GM21381 (cell line): ENCODE results near the gene PRPSAP1.
A peak's percentile ranks its signal among the peaks of the same experiment; 100 is the strongest.

Experiments used
- ATAC-seq: cut with Tn5 transposase; IDR thresholded peaks from one replicate; pipeline ENCODE4 v1.9.1; 2021; ENCODE audit warnings: mild to moderate bottlenecking, moderate library complexity; ENCODE audit not compliant: unreplicated experiment

PRPSAP1 gene

DNA sequence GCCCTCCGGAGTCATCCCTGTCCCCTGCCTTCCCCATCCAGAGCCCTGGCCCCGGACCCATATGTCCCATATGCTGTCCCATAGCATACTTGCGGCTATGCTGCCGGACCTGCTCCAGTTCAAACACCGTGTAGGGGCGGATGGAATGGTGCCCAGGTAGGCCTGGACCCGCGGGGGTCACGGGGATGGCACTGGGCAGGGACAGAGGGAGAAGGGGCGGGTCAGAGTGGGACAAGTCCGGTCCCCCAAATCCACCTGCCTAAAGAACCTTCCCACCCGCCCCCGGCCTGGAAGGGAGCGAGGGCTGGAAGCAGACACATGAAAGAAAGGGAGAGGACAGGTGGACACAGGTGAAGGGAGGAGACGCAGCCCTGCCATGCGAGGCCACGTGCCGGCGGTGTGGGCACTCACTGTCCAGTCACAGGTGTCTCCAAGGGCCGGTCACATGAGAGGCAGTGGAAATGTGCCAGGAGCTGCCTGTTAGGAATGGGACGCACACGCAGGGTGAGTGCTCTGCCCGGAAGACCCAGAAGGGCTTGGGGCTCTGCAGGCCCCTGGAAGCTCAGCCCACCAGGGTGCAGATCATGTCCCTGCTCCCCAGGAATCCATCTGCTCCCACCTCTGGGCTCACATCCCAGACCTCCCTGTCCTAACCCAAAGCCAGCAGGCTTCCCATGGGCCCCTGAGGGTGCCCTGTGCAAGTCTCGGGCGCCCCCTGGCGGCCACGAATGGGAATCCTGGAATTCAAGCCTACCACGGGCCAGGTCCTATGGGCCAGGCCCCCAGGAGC lies 74.6 kb downstream of the PRPSAP1 start:
- ATAC-seq: no peak

DNA sequence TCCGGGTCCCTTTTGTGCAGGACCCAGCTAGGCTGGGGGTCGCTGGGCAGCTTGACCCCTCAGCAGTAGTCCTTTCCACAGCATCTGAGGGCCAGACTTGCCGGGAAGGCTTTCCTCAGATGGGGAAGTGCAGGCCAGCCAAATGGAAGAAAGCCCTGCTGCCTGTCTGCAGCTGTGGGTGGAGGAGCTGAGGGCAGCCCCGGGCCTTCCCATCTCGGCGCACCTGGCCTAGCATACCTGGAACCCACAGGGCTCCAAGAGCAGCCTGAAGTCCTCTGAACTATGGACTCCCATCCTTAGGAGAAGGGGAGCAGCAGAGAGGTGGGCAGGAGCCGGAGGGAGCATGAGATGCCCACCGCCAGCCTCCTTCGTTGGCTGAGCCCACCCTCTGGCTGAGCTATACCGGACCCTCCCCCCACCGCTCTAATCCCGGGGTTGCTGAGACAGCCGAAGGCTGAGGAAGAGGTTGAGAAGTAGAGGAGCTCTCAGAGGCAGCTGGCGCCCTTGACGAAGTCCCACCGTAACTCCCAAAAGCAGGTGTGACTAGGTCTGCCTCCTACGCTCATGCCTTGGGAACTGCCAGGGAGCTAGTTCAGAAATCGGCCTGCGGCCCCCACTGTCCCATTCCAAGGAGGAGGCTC lies 75.3 kb downstream of the PRPSAP1 start:
- no peak for ATAC-seq

DNA sequence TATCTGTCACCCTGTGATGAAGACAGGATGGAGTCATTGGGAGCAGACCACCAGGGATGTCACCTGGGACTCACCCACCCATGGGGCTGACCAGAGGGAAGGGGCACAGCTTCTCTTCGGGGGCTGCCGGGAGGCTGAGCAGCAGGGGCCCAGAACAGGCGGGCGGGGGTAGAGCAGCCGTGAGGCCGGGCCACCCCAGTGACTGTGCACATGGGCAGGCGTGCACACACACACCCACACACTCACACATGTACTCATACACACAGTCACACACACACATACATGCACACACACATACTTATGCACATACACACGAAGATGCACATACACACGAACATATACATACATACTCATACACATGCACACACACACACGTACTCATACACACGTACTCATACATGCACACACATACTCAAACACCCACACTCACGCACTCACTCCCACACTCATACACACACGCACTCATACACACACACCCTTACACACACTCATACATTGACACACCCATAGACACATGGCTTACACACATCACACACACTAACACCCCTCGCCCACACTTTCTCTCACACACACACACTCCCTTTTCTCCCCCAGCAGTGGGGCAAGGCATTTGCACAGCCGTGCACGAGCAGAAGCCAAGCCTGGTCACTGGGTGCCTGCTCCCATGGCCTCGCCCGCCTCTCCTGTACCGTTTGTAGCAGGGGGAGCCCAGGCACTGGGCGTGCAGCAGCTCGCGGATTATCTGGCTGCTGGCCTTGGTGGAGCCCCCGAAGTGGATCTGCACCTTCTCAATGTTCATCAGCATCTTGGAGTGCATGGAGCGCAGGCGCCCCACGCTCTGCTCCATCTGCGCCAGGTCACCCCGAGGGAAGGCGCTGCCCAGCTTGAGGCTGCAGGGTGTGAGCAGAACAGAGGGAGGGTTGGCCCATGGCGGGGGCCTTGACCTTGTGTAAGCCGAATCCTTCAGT lies 76.1 kb downstream of the PRPSAP1 start:
- ATAC-seq: no peak

DNA sequence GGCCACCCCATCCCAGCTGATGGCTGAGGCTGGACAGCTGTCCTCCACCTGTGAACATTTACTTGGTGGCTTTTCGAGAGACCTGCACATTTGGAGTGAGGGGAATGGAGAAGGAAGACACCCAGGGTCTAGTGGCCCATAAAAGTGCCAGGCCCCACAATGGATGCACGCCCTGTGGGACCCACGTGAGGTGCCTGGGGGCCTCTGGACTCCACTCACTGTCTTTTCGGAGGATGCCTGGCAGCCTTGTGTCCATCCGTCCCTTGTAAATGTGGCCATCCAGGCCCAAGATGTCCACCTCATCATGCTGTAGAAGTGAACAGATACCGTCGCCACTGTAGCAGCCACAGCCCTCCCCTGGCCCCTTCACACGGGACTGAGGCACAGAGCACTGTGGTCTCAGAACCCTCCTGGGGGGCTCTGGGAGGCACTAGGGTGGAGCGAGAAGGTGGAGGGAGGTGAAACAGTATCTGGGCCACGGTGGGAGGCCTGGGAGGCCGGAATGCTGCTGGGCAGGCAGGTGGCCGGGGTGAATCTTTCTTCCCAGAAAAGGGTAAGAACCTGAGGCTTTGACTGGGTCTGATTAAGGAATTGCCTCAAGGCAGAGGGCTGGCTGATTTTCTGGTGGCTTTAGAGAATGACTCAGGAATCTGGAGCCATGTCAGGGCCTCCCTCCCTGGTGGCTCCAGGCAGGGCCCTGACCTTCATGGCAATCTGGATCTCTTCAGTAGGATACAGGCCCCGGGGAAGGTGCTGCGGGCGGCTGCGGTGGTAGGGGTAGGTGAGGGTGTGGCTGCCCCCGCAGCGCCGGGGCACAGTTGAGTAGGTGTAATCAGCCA lies 77.0 kb downstream of the PRPSAP1 start:
- no peak for ATAC-seq

DNA sequence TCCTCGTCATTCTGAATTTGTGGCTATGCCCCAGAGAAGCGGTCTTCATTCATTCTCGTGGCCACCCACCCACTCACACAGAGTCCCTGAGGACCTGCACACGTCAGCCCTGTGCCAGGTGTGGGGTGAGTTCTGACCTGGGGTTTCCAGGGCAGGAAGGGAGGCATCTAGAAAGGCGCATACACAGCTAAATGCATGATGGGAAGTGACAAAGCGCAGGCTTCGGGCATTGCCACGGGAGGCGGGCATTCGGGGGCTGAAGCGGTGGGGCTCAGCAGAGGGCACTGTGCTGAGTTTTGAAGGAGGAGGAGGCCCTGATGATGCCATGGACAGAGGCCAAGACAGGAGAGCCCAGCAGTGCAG lies 77.7 kb downstream of the PRPSAP1 start:
- no peak for ATAC-seq

DNA sequence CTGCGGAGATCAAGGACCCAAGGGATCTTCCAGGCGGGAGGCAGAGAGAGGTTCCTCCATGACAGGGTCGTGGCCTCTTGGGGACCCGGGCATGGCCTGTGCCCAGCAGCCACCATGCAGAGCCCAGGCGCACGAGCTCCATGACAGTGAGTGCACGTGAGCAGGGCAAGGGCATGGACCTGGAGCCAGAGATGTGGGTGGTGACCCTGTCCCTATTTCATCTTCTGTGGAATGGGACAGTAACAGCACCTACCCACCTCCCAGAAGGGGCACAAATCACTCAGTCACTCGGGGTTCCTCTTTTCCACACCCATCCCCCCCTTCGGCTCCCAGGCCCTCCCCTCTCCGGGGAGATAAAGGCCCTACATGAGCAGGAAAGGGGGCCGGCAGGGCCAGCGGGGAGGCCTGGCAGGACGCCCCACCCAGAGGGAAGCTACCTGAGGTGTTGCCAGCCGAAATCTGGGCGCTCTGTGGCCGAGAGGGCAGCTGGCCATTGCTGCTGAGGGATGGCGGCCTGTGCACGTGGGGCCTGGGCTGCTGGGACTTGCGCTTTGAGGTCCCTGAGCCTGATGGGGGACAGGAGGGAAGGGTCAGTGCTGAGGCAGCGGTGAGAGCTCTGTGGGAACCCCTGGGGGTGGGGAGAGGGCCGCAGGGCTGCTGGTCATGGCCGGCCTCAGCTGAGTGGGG lies 78.2 kb downstream of the PRPSAP1 start:
- ATAC-seq: no peak

DNA sequence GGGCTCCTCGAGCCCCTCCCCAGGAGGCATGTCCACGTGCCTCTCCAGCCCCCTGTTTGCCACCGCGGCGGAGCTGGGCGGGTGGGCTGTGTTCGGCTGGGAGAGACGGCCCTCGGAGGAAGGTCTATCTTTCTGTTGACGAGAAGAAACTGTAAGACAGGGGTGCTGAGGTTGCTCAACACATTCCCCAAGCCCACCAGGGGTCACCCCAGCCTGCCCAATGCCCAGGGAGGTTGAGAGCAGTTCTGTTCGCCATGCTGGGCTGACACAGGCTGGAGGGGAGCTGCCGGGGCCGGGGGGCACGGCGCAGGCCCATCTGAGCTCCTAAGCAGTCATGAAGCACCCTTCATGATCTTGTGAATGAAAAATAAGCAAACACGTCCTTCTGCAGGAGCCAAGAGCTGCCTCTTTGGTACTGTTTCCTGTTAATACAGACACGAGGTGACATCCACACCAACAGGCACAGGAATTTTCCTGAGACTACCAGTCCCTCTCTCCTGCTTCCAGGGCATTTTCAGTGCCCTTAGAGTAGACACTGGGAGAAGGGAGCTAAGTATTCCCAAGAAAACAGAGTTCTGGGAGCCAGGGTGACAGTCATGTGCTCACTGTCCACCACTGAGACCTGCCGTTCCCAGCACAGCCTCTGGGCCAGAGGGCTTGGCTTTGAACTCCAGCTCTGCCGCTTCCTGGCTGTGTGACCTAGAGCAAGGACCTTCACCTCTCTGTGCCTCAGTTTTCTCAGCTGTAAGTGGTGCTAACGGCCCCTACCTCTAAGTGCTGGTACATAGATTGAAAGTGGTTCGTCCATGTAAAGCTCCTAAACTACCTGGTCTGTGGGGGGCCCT lies 79.4 kb downstream of the PRPSAP1 start:
- no peak for ATAC-seq

DNA sequence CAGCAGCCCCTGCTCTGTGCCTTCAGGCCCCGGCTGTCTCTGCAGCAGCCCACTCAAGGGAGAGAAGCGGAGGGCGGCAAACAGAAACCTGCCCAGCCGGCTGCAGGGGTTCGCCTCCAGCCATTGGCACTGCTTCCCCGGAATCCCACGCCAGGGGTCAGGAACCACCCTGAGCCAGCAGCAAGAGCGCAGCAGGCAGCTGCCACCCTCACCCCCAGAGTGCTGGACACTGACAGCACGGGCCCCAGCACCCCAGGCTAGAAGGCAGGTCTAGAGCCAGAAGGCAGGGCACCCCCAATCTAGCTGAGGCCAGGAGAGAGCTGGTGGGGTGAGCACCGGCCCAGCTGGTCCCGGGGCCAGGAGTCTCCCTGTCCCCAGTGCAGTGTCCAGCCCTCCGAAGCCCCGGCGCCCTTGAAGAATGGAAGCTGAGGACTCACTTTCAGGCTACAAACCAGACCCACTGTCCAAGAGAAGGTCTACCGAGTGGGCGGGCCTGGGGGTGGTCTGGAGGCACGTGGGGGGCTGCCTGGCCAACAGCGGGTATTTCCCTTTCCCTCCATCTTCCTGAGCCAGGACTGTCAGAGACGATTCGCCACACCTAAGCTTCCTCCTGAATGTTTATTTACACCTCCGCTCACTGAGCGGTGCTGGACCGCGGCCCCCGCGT lies 80.1 kb downstream of the PRPSAP1 start:
- ATAC-seq: no peak

DNA sequence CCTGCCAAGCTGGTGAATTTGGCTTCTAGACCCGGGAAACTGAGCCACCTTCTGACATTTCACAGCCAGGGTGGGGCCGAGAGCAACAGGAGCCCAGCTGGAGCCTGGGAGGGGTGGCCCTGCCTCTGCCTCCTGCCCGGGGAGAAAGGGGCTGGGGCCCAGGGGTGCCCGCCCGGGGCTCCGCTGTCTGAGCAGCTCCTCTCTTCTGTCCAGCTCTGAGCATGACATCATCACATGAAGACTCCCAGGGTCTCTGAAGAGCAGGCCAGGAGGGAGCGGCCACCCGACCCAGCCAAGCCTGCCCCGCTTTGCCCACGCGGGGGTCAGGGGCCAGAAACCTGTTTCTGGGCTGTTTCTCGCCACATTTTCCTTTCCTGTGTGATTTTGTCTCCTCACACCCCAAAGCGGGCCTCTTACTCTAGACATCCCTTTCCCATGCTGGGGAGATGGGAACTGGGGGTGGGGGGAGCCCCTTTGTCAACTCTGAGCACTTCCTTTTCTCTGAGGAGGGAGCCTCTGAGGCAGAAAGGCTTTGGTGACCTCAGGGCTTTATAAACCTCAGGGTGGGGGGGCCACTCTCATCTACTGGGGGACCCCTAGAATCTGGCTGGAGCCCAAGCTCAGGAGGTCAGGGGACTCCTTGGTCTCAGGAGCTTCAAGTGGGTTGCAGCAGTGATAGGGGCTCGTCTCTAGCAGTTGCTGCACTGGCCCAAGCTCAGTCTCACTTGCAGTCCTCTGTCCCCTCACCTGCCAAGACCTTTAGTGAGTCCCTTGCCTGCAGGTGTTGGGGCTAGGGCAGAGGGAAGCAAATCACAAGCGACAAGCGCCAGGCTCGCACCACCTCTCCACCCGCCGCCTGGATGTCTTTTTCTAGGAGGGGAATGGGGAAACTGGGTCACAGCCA lies 80.9 kb downstream of the PRPSAP1 start:
- peak; percentile 7 for ATAC-seq

DNA sequence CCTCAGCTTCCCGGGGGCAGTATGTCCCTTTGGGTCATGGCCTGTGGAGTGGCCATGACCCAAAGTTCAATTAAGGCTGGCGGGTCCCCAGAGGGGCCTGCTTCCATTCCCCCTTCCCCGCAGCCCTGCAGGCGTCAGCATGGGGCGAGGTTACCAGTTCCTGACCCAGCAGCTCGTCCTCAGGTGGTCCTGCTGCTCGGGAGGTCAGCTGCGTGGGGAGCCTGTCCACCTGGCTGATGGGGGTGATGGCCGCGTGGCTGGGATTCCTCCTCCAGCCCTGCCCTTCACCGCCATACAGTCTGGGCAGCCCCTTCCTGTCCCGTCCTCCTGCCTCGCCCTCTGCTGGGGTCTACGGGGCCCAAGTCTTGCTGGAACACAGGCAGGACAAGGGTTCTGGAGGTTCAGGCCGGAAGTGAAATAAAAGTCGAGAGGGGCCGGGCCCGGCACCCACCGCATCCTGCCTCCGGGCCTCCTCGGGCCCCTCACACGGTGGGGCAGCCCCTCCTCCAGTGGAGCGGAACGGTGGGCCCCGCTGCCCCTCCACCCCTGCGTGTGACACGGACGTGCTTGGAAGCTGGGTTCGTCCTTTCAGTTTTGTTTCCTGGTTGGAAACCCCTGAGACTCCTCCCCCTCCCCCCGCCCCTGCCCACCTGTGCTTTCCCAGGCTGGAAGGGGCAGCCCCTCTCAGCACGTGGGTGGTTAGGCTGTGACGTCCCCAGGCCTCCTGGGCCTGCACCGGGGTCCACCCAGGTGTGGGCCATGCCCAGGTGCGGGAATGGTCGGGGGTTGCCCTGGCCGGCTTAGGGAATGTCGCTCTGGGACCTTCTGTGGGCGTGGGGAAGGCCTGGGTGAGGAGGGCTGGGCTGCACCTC lies 81.8 kb downstream of the PRPSAP1 start:
- peak; percentile 52 for ATAC-seq

DNA sequence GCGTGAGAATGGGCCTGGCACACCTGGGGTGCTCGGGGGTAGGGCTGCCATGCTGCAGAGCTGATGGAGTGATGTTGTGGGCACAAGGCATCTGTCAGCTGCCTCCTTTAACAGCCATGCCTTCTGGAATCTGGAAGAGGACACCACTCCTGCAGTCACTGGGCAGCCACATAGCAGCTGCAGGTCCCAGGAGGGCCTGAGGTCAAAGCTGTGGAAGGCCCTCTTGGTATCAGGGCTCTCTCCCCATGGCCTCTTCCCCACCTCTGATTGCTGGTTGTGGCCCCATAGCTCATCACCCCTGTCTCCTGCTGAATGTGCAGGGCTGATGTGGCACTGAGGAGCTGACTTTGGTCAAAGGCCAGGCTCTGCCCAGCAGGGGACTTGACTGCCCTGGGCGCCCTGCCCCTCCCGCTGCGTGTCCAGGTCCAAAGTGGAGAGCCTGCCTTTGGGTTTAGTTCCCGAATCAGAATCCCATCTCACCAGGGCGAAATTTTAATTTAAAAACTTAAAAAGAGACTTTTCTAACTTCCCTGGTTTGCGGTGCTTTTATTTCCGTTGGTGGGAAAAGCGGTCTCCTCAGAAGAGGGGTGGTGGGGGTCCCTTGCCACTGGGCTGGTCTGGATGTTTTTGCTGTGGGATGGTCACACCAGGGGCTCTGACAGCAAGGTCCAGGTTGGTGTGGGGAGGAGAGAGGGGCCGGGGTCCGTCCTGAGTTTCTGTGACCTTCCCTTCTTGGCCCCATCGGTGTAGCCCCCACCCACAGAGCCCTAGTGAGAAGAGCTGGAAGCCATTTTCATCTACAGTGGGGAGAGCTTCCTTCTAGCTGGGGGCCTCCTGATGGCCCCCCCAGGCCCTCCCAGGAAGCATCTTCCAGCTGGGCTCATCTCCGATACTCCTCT lies 82.7 kb downstream of the PRPSAP1 start:
- ATAC-seq: no peak

DNA sequence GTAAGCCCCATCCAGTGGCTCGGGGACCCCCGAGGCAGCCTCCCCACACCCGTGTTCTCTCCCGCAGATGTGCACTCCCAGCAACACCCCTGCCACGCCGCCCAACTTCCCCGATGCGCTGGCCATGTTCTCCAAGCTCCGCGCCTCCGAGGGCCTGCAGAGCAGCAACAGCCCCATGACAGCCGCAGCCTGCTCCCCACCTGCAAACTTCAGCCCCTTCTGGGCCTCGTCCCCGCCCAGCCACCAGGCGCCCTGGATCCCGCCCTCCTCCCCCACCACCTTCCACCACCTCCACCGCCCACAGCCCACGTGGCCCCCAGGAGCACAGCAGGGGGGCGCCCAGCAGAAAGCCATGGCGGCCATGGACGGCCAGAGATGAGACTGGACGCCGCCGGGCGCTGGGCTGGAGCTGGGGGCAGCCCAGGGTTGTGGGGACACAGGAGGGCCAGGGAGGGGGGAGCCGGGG lies 83.6 kb downstream of the PRPSAP1 start:
- ATAC-seq: no peak

DNA sequence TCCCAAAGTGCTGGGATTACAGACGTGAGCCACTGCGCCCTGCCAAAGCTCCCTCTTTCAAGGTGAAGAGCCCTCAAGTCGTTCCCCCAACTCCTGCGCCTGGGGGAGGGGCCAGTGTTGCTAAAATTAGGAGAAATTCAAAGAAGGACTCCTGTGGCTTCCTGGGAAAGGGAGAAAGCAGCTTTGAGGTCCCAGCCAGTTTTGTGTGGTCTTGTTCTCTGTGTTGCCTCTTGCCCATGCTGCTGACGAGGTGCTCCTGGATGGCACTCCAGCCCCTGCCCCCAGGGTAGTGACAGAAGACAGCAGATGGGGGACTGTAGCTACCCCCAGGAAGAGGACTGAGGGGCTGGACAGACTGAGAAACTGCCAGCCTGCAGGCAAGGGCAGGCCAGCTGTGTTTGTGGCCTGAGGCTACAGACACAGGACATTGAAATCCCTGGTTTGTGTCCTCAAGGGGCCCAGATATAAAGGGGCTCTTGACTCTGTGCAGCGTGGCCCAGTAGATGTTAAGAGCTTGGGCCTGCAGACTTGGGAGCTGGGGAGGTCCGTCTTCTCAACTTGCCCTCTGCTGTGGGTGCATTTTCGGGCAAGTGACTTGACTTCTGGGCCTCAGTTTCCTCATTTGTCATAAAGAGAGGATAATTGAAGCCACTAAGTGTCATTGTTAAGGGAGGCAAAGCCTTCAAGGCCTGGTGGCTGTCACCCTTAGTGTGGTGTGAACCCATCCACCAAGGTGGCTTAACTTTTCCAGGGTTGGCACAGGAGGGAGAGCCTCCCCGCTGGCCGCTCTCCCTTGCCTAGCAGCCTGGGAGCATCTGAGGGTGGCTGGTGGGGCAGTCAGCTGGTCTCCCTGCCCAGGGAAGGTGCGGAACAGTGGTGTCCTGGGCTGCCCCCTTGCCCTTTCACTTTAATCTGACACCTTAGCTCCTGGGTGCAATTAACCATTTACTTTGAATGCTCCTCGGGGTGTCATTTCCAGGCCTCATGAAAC lies 84.4 kb downstream of the PRPSAP1 start:
- ATAC-seq: no peak

DNA sequence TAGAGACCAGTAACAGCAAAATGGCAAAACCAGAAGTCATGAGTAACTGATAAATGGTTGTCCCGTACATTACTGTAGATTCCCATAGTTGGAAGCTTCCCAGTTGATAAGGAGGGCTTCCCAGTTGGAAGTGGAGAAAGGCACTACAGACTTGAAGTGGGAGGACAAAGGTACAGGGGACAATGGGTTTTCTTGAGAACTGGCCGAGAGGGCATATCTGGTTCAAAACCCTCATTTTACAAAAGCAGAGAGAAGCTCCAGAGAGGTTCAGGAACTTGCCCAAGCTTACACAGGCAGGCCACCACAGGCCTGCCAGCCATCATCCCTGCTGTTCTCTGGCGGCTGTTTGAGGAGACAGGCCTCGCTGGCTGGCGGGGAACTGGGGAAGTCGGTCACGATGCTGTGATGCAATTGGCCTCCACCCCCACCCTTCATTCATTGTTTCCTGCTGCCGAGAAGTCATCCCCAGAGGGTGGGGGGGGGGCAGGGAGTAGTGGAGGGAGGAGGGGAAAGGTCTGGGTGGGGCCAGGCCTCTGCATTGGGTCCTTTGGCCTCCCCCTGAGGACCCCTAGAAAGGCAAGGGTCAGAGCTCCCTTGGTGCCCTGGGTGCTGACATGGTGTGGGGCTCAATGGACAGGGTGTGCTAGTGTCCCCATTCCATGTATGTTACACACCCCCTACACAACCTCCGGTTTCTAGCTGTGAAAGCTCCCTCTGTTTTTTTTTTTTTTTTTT lies 85.5 kb downstream of the PRPSAP1 start:
- ATAC-seq: no peak
